ENCODE data around the gene GARRE1.

Gene GARRE1

DNA sequence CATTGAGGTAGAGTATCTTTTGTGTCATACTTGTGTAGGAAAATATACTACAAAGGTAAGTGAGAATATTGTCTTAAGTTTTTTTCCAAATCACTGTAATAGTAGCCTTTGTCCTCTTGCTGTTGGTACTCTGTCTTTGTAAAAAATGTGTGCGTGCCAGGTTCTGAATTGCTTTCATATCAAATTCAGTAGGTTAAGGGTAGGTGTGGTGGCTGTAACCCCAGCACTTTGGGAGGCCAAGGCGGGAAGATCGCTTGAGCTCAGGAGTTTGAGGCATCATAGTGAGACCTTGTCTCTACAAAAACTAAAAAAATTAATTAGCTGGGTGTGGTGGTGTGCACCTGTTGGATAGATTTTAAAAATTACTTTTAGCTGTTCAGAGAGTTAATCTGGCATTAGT, 46.6 kb downstream of the GARRE1 start:
- Histone ChIP-seq H2AFZ (ENCODE audit: low read length) (no peak overlapping the region), H3K36me3 (replicated peaks; ENCODE audit: insufficient read depth, low read length) (no peaks in the 10 kb centered on the region), H3K4me2 (ENCODE audit: low read depth, low read length) (no peak overlapping the region), H3K4me1 (ENCODE audit: low read length) (no peaks in the 10 kb centered on the region), H4K20me1 (ENCODE audit: insufficient read depth, low read length) (no peaks in the 10 kb centered on the region), H3K79me2 (ENCODE audit: low read length) (no peaks in the 10 kb centered on the region), H3K27me3 (replicated peaks; ENCODE audit: insufficient read depth, low read length) (no peaks in the 10 kb centered on the region), H3F3A (ENCODE audit: insufficient read depth, low read length) (no peaks in the 10 kb centered on the region), H3K27ac (ENCODE audit: low read length) (no peak overlapping the region), H3K4me3 (ENCODE audit: low read length) (no peak overlapping the region), H3K9ac (ENCODE audit: low read length) (no peak overlapping the region), H3K9me3 (replicated peaks; ENCODE audit: insufficient read depth, low read length) (no peaks in the 10 kb centered on the region), H3K9me2 (replicated peaks; ENCODE audit: insufficient read depth, low read length) (no peaks in the 10 kb centered on the region)
- no peak for DNase-seq
- TF ChIP-seq EZH2 (optimal IDR thresholded peaks at IDR 0.05; ENCODE audit: low read depth, low read length) (no peak), EZH2phosphoT487 (IDR thresholded peaks at IDR 0.05; ENCODE audit: low read length) (no peak)
- TF ChIP-seq, protein P1, sequence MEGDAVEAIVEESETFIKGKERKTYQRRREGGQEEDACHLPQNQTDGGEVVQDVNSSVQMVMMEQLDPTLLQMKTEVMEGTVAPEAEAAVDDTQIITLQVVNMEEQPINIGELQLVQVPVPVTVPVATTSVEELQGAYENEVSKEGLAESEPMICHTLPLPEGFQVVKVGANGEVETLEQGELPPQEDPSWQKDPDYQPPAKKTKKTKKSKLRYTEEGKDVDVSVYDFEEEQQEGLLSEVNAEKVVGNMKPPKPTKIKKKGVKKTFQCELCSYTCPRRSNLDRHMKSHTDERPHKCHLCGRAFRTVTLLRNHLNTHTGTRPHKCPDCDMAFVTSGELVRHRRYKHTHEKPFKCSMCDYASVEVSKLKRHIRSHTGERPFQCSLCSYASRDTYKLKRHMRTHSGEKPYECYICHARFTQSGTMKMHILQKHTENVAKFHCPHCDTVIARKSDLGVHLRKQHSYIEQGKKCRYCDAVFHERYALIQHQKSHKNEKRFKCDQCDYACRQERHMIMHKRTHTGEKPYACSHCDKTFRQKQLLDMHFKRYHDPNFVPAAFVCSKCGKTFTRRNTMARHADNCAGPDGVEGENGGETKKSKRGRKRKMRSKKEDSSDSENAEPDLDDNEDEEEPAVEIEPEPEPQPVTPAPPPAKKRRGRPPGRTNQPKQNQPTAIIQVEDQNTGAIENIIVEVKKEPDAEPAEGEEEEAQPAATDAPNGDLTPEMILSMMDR (IDR thresholded peaks at IDR 0.05; ENCODE audit: low read length) = no peak

All from MM.1S (cell line).